Testis (tissue), 2 donors: ENCODE measurements around the gene CGNL1.

Source experiments
- CTCF ChIP-seq, 3 experiments: fragments of 450-650 bp in 2 of 3; fragments of 200-600 bp in 1 of 3; sonication (generic) in 1 of 3; IDR thresholded peaks; one replicate each; pipeline ENCODE4 v1.5.1; 2016 to 2019; ENCODE audit warnings: antibody characterized with exemption in 3 of 3, mild to moderate bottlenecking in 2 of 3, moderate library complexity in 1 of 3
- POLR2A ChIP-seq: fragments of 450-650 bp; IDR thresholded peaks from one replicate; pipeline ENCODE4 v1.6.1; 2017; ENCODE audit warnings: antibody characterized with exemption, mild to moderate bottlenecking, moderate library complexity

- TF ChIP-seq CTCF (IDR thresholded peaks at IDR 0.05) (no peak), POLR2A (no peak)
Observed at GRCh38 chr15:57334257-57334656, 42.0 kb upstream of the CGNL1 start.
